Stomach (tissue), 4 donors: ENCODE results near the gene FREM1.

Source experiments
- CTCF ChIP-seq, 7 experiments: fragments of 450-650 bp in 4 of 7; fragments of 200-600 bp in 3 of 7; sonication (generic) in 3 of 7; IDR thresholded peaks; one replicate each; pipeline ENCODE4 v1.5.1; 2016 to 2019; ENCODE audit warnings: antibody characterized with exemption in 7 of 7, control low read depth in 2 of 7, mild to moderate bottlenecking in 1 of 7
- POLR2AphosphoS5 ChIP-seq, 3 donors: sonication (generic); formaldehyde crosslinking; IDR thresholded peaks; one replicate each; pipeline ENCODE4 v1.6.1; 2016; ENCODE audit warnings: antibody characterized with exemption in 3 of 3

GRCh38 chr9:14702200-14702720 is 208.0 kb downstream of the FREM1 start:
- TF ChIP-seq CTCF (IDR thresholded peaks at IDR 0.05) (no peak), POLR2AphosphoS5 (IDR thresholded peaks at IDR 0.05) (no peak)
